H9 (cell line): Measurements from ENCODE around the gene GPN2. TPM values are rescaled to one million over a fixed set of nuclear protein-coding genes. Genes with fewer than 3 reads are reported as not detected.

Experiments used
- DNase-seq: peaks from one replicate; pipeline ENCODE4 v3.0.0-alpha.2; 2017
- H2AFZ ChIP-seq: one replicate; pipeline ENCODE4 v1.6.1; 2013; ENCODE audit warnings: mild to moderate bottlenecking, low read length, control low read depth, moderate library complexity
- H2AK5ac ChIP-seq: 2 replicates; pipeline ENCODE4 v1.6.1; 2013; ENCODE audit warnings: low read length, control low read depth, mixed read lengths; ENCODE audit not compliant: insufficient read length
- H2BK120ac ChIP-seq: one replicate; pipeline ENCODE4 v1.6.1; 2013; ENCODE audit warnings: low read depth, mild to moderate bottlenecking, low read length, control low read depth, inconsistent platforms; ENCODE audit not compliant: poor library complexity, severe bottlenecking
- H2BK12ac ChIP-seq: 2 replicates; pipeline ENCODE4 v1.6.1; 2013; ENCODE audit warnings: low read length, control low read depth, mixed read lengths, low read depth; ENCODE audit not compliant: insufficient read length
- H2BK15ac ChIP-seq: 2 replicates; pipeline ENCODE4 v1.6.1; 2013; ENCODE audit warnings: low read depth, low read length, control low read depth
- H2BK20ac ChIP-seq: one replicate; pipeline ENCODE4 v1.6.1; 2013; ENCODE audit warnings: low read depth, mild to moderate bottlenecking, low read length, control low read depth, inconsistent platforms; ENCODE audit not compliant: poor library complexity, severe bottlenecking
- H2BK5ac ChIP-seq: 2 replicates; pipeline ENCODE4 v1.6.1; 2013; ENCODE audit warnings: low read length, control low read depth, mixed read lengths; ENCODE audit not compliant: insufficient read length
- H3K14ac ChIP-seq: 2 replicates; pipeline ENCODE4 v1.6.1; 2013; ENCODE audit warnings: low read length, control low read depth; ENCODE audit not compliant: insufficient read depth
- H3K18ac ChIP-seq: 2 replicates; pipeline ENCODE4 v1.6.1; 2013; ENCODE audit warnings: low read depth, mild to moderate bottlenecking, mixed read lengths, low read length, control low read depth; ENCODE audit not compliant: insufficient read length
- H3K23ac ChIP-seq: 2 replicates; pipeline ENCODE4 v1.6.1; 2013; ENCODE audit warnings: low read length, control low read depth, mixed read lengths, low read depth; ENCODE audit not compliant: insufficient read length
- H3K23me2 ChIP-seq: 2 replicates; pipeline ENCODE4 v1.6.1; 2013; ENCODE audit warnings: low read depth, mild to moderate bottlenecking, mixed read lengths, low read length, control low read depth; ENCODE audit not compliant: insufficient read length, poor library complexity, severe bottlenecking
- H3K27ac ChIP-seq: 2 replicates; pipeline ENCODE4 v1.5.1; 2013; ENCODE audit warnings: low read length, control low read depth, mixed read lengths, low read depth; ENCODE audit not compliant: insufficient read length
- H3K27me3 ChIP-seq: 2 replicates; pipeline ENCODE4 v1.6.1; 2013; ENCODE audit warnings: low read length, control low read depth, inconsistent platforms; ENCODE audit not compliant: insufficient read depth
- H3K4ac ChIP-seq: 2 replicates; pipeline ENCODE4 v1.6.1; 2013; ENCODE audit warnings: low read depth, mild to moderate bottlenecking, control low read depth, inconsistent platforms, low read length, moderate library complexity
- H3K4me1 ChIP-seq: 2 replicates; pipeline ENCODE4 v1.6.1; 2013; ENCODE audit warnings: low read length, control low read depth, inconsistent platforms; ENCODE audit not compliant: insufficient read depth
- H3K4me2 ChIP-seq: 2 replicates; pipeline ENCODE4 v1.6.1; 2013; ENCODE audit warnings: low read length, control low read depth, mixed read lengths; ENCODE audit not compliant: insufficient read length, insufficient read depth
- H3K56ac ChIP-seq: 2 replicates; pipeline ENCODE4 v1.6.1; 2013; ENCODE audit warnings: low read depth, mild to moderate bottlenecking, mixed read lengths, low read length, control low read depth; ENCODE audit not compliant: insufficient read length
- H3K79me1 ChIP-seq: 2 replicates; pipeline ENCODE4 v1.6.1; 2013; ENCODE audit warnings: low read depth, mild to moderate bottlenecking, moderate library complexity, low read length, control low read depth, inconsistent platforms; ENCODE audit not compliant: insufficient read depth, poor library complexity, severe bottlenecking
- H3K79me2 ChIP-seq: 2 replicates; pipeline ENCODE4 v1.6.1; 2013; ENCODE audit warnings: low read length, control low read depth, inconsistent platforms; ENCODE audit not compliant: insufficient read depth
- H3K9ac ChIP-seq: 2 replicates; pipeline ENCODE4 v1.6.1; 2013; ENCODE audit warnings: low read length, control low read depth, mixed read lengths; ENCODE audit not compliant: insufficient read length; ENCODE audit errors: extremely low read depth
- H3K9me3 ChIP-seq: one replicate; pipeline ENCODE4 v1.6.1; 2013; ENCODE audit warnings: low read depth, low read length, inconsistent platforms; ENCODE audit not compliant: control insufficient read depth
- H3T11ph ChIP-seq: one replicate; pipeline ENCODE4 v1.6.1; 2013; ENCODE audit warnings: mild to moderate bottlenecking, low read length, control low read depth, inconsistent platforms
- H4K20me1 ChIP-seq: one replicate; pipeline ENCODE4 v1.6.1; 2013; ENCODE audit not compliant: control insufficient read depth, insufficient read length, insufficient read depth
- H4K5ac ChIP-seq: 2 replicates; pipeline ENCODE4 v1.6.1; 2013; ENCODE audit warnings: low read depth, mild to moderate bottlenecking, mixed read lengths, low read length, control low read depth; ENCODE audit not compliant: insufficient read length
- H4K8ac ChIP-seq: replicated peaks from 2 replicates; pipeline ENCODE4 v1.6.1; 2013; ENCODE audit warnings: low read length, control low read depth, mixed read lengths, low read depth; ENCODE audit not compliant: insufficient read length
- H4K91ac ChIP-seq: 2 replicates; pipeline ENCODE4 v1.6.1; 2013; ENCODE audit warnings: low read depth, mild to moderate bottlenecking, moderate library complexity, mixed read lengths, low read length, control low read depth; ENCODE audit not compliant: insufficient read length
- H3K27ac Mint-ChIP-seq, 3 experiments: 2 replicates in 2 of 3; 3 replicates in 1 of 3; pipeline ENCODE4 v1.8.0; 2020 to 2021; ENCODE audit warnings: mixed read lengths in 3 of 3, mild to moderate bottlenecking in 1 of 3, moderate library complexity in 1 of 3
- H3K27me3 Mint-ChIP-seq: 2 replicates; pipeline ENCODE4 v1.8.0; 2021; ENCODE audit warnings: low read depth, mild to moderate bottlenecking, moderate library complexity, mixed read lengths
- H3K36me3 Mint-ChIP-seq, 3 experiments: 2 replicates in 2 of 3; 3 replicates in 1 of 3; pipeline ENCODE4 v1.8.0; 2020 to 2021; ENCODE audit warnings: low read depth in 3 of 3, mixed read lengths in 3 of 3; ENCODE audit not compliant: insufficient read depth in 1 of 3
- H3K4me1 Mint-ChIP-seq, 2 experiments: 2 replicates each; pipeline ENCODE4 v1.8.0; 2020; ENCODE audit warnings: mixed read lengths in 2 of 2
- H3K4me3 Mint-ChIP-seq, 2 experiments: 2 replicates in 1 of 2; 3 replicates in 1 of 2; pipeline ENCODE4 v1.8.0; 2020 to 2021; ENCODE audit warnings: mild to moderate bottlenecking in 2 of 2, mixed read lengths in 2 of 2, moderate library complexity in 1 of 2
- H3K9me3 Mint-ChIP-seq, 2 experiments: 2 replicates in 1 of 2; 3 replicates in 1 of 2; pipeline ENCODE4 v1.8.0; 2020; ENCODE audit warnings: mild to moderate bottlenecking in 2 of 2, mixed read lengths in 2 of 2, moderate library complexity in 1 of 2
- CTCF ChIP-seq: fragments of 200-600 bp; sonication (generic); conservative IDR thresholded peaks from 3 replicates; pipeline ENCODE4 v1.8.0; 2021; ENCODE audit warnings: antibody characterized with exemption, mild to moderate bottlenecking
- WGBS: extraction: QIAGEN DNeasy Blood & Tissue Kit; methylation state at CpG from one replicate; pipeline ENCODE4 v1.1.7; 2013; ENCODE audit warnings: missing lambda C conversion rate, low lambda C conversion rate, mixed read lengths; ENCODE audit not compliant: insufficient read length; ENCODE audit errors: extremely low coverage; 5-methylcytosine and 5-hydroxymethylcytosine counted together
- total RNA-seq: library from RNA; stranded (reverse); gene quantifications from 2 replicates; pipeline ENCODE4 v1.2.1, GENCODE V29; 2021

The GPN2 gene
- total RNA-seq, 1 experiment from 2014 or later = 47.8 TPM

GRCh38 chr1:26848941-26849774 is 40.9 kb downstream of the GPN2 start:
- Mint-ChIP-seq H3K27ac (0 out of 7 replicates have a peak overlapping the region, but pooled peaks of 1 of the 3 experiments have one; percentile 35), H3K9me3 (no peaks in the 10 kb centered on the region), H3K4me1 (peaks cover 7% of the 10 kb centered on the region in 2 experiments), H3K4me3 (no peak overlapping the region), H3K36me3 (peaks cover 27 to 69% (median 57%) of the 10 kb centered on the region in 3 experiments; a peak in 6 of 7 replicates), H3K27me3 (no peaks in the 10 kb centered on the region)
- Histone ChIP-seq H3K4ac (no peak overlapping the region), H3K79me2 (no peaks in the 10 kb centered on the region), H3K79me1 (no peaks in the 10 kb centered on the region), H4K5ac (no peak overlapping the region), H4K8ac (no peak overlapping the region), H3K9ac (no peak overlapping the region), H2BK5ac (no peak overlapping the region), H2BK12ac (no peak overlapping the region), H3K9me3 (no peaks in the 10 kb centered on the region), H4K20me1 (no peaks in the 10 kb centered on the region), H3K56ac (no peak overlapping the region), H3K27me3 (no peaks in the 10 kb centered on the region), H2AK5ac (no peak overlapping the region), H3K18ac (no peak overlapping the region), H2BK15ac (no peak overlapping the region), H3K23ac (no peak overlapping the region), H3K27ac (no peak overlapping the region), H3K14ac (no peak overlapping the region), H3K23me2 (no peaks in the 10 kb centered on the region), H3K4me1 (no peaks in the 10 kb centered on the region), H4K91ac (no peak overlapping the region), H2AFZ (no peak overlapping the region), H3T11ph (no peak overlapping the region), H2BK20ac (no peak overlapping the region), H2BK120ac (no peak overlapping the region), H3K4me2 (no peak overlapping the region)
- WGBS = no CpG with 5 or more reads among the region's 10 CpGs
- TF ChIP-seq CTCF = no peak
- DNase-seq = no peak
